ENCODE data around the gene NUMBL. TPM values are rescaled to one million over a fixed set of nuclear protein-coding genes. Genes with fewer than 3 reads are reported as not detected.

The NUMBL gene
- total RNA-seq, 1 donor from 2014 or later, result 6.4 TPM

- Mint-ChIP-seq H3K27me3 (ENCODE audit: insufficient read depth, low read depth) (peaks cover 3% of the 10 kb centered on the region), H3K36me3 (peaks cover 18% of the 10 kb centered on the region), H3K27ac (no peak overlapping the region), H3K9me3 (no peaks in the 10 kb centered on the region), H3K4me1 (peaks cover 35% of the 10 kb centered on the region), H3K4me3 (no peak overlapping the region)
- H3K36me3 ChIP-seq, result no peaks in the 10 kb centered on the region
- no peak overlapping the region for H3K4me3 ChIP-seq
- H3K9ac ChIP-seq, result no peak overlapping the region
- peaks cover 6% of the 10 kb centered on the region for H3F3A ChIP-seq (ENCODE audit: low read depth)
- no peaks in the 10 kb centered on the region for H3K9me3 ChIP-seq (ENCODE audit: low read depth)
- TF ChIP-seq CTCF (IDR thresholded peaks at IDR 0.05) (no peak), EZH2 (IDR thresholded peaks at IDR 0.05) (no peak), EZH2phosphoT487 (IDR thresholded peaks at IDR 0.05) (no peak)
- H3K27ac ChIP-seq, result no peak overlapping the region
- H3K4me1 ChIP-seq, result peaks cover 9% of the 10 kb centered on the region
- DNase-seq (ENCODE audit: low spot score), result no peak
- no peaks in the 10 kb centered on the region for H3K79me2 ChIP-seq (ENCODE audit: low read depth)
- H4K20me1 ChIP-seq (ENCODE audit: low read depth), result no peaks in the 10 kb centered on the region
- peaks cover 28% of the 10 kb centered on the region for H3K27me3 ChIP-seq
- no peak overlapping the region for H3K4me2 ChIP-seq
- no peak overlapping the region for H2AFZ ChIP-seq (replicated peaks)
These were observed 59.8 kb downstream of the NUMBL start for GRCh38 chr19:40630571-40631160.

GRCh38 chr19:40629346-40629745 is 61.1 kb downstream of the NUMBL start:
- peaks cover 5% of the 10 kb centered on the region for H3K27me3 Mint-ChIP-seq (ENCODE audit: insufficient read depth, low read depth)
- TF ChIP-seq EZH2phosphoT487 (IDR thresholded peaks at IDR 0.05) (no peak), CTCF (IDR thresholded peaks at IDR 0.05) (no peak), EZH2 (IDR thresholded peaks at IDR 0.05) (no peak)
- Histone ChIP-seq H4K20me1 (ENCODE audit: low read depth) (no peaks in the 10 kb centered on the region), H3K79me2 (ENCODE audit: low read depth) (no peaks in the 10 kb centered on the region), H3K27me3 (peaks cover 17% of the 10 kb centered on the region), H3K9me3 (ENCODE audit: low read depth) (no peaks in the 10 kb centered on the region), H3K36me3 (no peaks in the 10 kb centered on the region), H3K4me3 (no peak overlapping the region), H3K4me1 (peaks cover 9% of the 10 kb centered on the region), H3K4me2 (no peak overlapping the region), H3K9ac (no peak overlapping the region), H3F3A (ENCODE audit: low read depth) (peaks cover 11% of the 10 kb centered on the region), H2AFZ (replicated peaks) (no peak overlapping the region), H3K27ac (no peak overlapping the region)
- no peak overlapping the region for H3K27ac Mint-ChIP-seq
- no peak overlapping the region for H3K4me3 Mint-ChIP-seq
- H3K9me3 Mint-ChIP-seq, result no peaks in the 10 kb centered on the region
- DNase-seq (ENCODE audit: low spot score), result no peak
- H3K36me3 Mint-ChIP-seq, result peaks cover 24% of the 10 kb centered on the region
- H3K4me1 Mint-ChIP-seq, result peaks cover 34% of the 10 kb centered on the region

- Histone ChIP-seq H2AFZ (replicated peaks) (no peak overlapping the region), H3K4me3 (no peak overlapping the region)
- H3K4me1 Mint-ChIP-seq, result peaks cover 24% of the 10 kb centered on the region
These were observed 62.8 kb downstream of the NUMBL start for GRCh38 chr19:40627486-40628279.

More at GRCh38 chr19:40627486-40628279, 62.8 kb downstream of the NUMBL start:
- Mint-ChIP-seq H3K36me3 (peaks cover 24% of the 10 kb centered on the region), H3K27ac (no peak overlapping the region), H3K27me3 (ENCODE audit: insufficient read depth, low read depth) (peaks cover 5% of the 10 kb centered on the region), H3K9me3 (no peaks in the 10 kb centered on the region), H3K4me3 (no peak overlapping the region)
- no peak for DNase-seq (ENCODE audit: low spot score)
- H3K4me2 ChIP-seq, result no peak overlapping the region
- peaks cover 12% of the 10 kb centered on the region for H4K20me1 ChIP-seq (ENCODE audit: low read depth)
- H3K36me3 ChIP-seq, result no peaks in the 10 kb centered on the region
- H3K27ac ChIP-seq, result no peak overlapping the region
- TF ChIP-seq EZH2phosphoT487 (IDR thresholded peaks at IDR 0.05), result no peak
- no peak for TF ChIP-seq CTCF (IDR thresholded peaks at IDR 0.05)
- no peak for TF ChIP-seq EZH2 (IDR thresholded peaks at IDR 0.05)
- peaks cover 22% of the 10 kb centered on the region for H3F3A ChIP-seq (ENCODE audit: low read depth)
- H3K9me3 ChIP-seq (ENCODE audit: low read depth), result no peaks in the 10 kb centered on the region
- no peaks in the 10 kb centered on the region for H3K79me2 ChIP-seq (ENCODE audit: low read depth)
- no peak overlapping the region for H3K9ac ChIP-seq
- no peaks in the 10 kb centered on the region for H3K27me3 ChIP-seq
- H3K4me1 ChIP-seq, result peaks cover 11% of the 10 kb centered on the region
